Endodermal cell (in vitro differentiated cells): ENCODE data around the gene SH2B2. TPM values are rescaled to one million over a fixed set of nuclear protein-coding genes. Genes with fewer than 3 reads are reported as not detected.
A peak's percentile ranks its signal among the peaks of the same experiment; 100 is the strongest.

Source experiments
- DNase-seq: peaks from one replicate; pipeline ENCODE4 v3.0.0-alpha.2; 2017
- H3K27ac ChIP-seq: 2 replicates; pipeline ENCODE4 v1.5.1; 2013; ENCODE audit warnings: mild to moderate bottlenecking, low read depth, low read length, moderate library complexity
- H3K27me3 ChIP-seq: 2 replicates; pipeline ENCODE4 v1.6.1; 2013; ENCODE audit warnings: mild to moderate bottlenecking, low read length, moderate library complexity; ENCODE audit not compliant: insufficient read depth, control insufficient read depth, poor library complexity, severe bottlenecking
- H3K36me3 ChIP-seq: 2 replicates; pipeline ENCODE4 v1.7.0; 2013; ENCODE audit warnings: mild to moderate bottlenecking, low read length, moderate library complexity; ENCODE audit not compliant: control insufficient read depth, insufficient read depth
- H3K4me1 ChIP-seq: one replicate; pipeline ENCODE4 v1.7.0; 2013; ENCODE audit warnings: low read length; ENCODE audit not compliant: control insufficient read depth, insufficient read depth
- H3K4me3 ChIP-seq: 2 replicates; pipeline ENCODE4 v1.5.1; 2013; ENCODE audit warnings: mild to moderate bottlenecking, low read length, moderate library complexity
- H3K9ac ChIP-seq: 2 replicates; pipeline ENCODE4 v1.6.1; 2013; ENCODE audit warnings: mild to moderate bottlenecking, low read length, moderate library complexity; ENCODE audit not compliant: poor library complexity, severe bottlenecking; ENCODE audit errors: extremely low read depth
- H3K9me3 ChIP-seq: 2 replicates; pipeline ENCODE4 v1.6.1; 2013; ENCODE audit warnings: mild to moderate bottlenecking, low read length, moderate library complexity; ENCODE audit not compliant: control insufficient read depth
- H3K27ac Mint-ChIP-seq: 2 replicates; pipeline ENCODE4 v1.8.0; 2020; ENCODE audit warnings: mixed read lengths
- H3K27me3 Mint-ChIP-seq: 2 replicates; pipeline ENCODE4 v1.8.0; 2021; ENCODE audit warnings: mild to moderate bottlenecking, mixed read lengths; ENCODE audit not compliant: insufficient read depth
- H3K36me3 Mint-ChIP-seq: 2 replicates; pipeline ENCODE4 v1.8.0; 2020; ENCODE audit warnings: low read depth, mixed read lengths
- H3K4me1 Mint-ChIP-seq: 2 replicates; pipeline ENCODE4 v1.8.0; 2020; ENCODE audit warnings: mixed read lengths
- H3K4me3 Mint-ChIP-seq: 2 replicates; pipeline ENCODE4 v1.8.0; 2020; ENCODE audit warnings: mild to moderate bottlenecking, moderate library complexity, mixed read lengths
- H3K9me3 Mint-ChIP-seq: 2 replicates; pipeline ENCODE4 v1.8.0; 2020; ENCODE audit warnings: mild to moderate bottlenecking, mixed read lengths
- WGBS, 2 experiments: methylation state at CpG; one replicate each; pipeline versions ENCODE4 v1.1.5 to v1.1.7; 2013; ENCODE audit warnings: missing lambda C conversion rate in 2 of 2, mixed read lengths in 1 of 2; ENCODE audit not compliant: insufficient coverage in 1 of 2, insufficient read length in 1 of 2; 5-methylcytosine and 5-hydroxymethylcytosine counted together
- total RNA-seq, 2 donors: library from RNA; stranded (reverse); fragmentation: NEBNext Ultra II Directional in 1 of 2; extraction: Animal tissue kit (Norgen Biotek cat#: 25700) in 1 of 2; gene quantifications; 2 replicates in 1 of 2; 3 replicates in 1 of 2; pipeline ENCODE4 v1.2.1, GENCODE V29; 2021
- TF ChIP-seq, protein P1 (sequence below): fragments of 200-600 bp; sonication (generic); conservative IDR thresholded peaks from 2 replicates; pipeline ENCODE4 v1.5.0; 2021; ENCODE audit warnings: antibody characterized with exemption, mild to moderate bottlenecking

SH2B2 gene
- total RNA-seq, 2 donors from 2014 or later = 8.0 to 8.7 TPM

DNA sequence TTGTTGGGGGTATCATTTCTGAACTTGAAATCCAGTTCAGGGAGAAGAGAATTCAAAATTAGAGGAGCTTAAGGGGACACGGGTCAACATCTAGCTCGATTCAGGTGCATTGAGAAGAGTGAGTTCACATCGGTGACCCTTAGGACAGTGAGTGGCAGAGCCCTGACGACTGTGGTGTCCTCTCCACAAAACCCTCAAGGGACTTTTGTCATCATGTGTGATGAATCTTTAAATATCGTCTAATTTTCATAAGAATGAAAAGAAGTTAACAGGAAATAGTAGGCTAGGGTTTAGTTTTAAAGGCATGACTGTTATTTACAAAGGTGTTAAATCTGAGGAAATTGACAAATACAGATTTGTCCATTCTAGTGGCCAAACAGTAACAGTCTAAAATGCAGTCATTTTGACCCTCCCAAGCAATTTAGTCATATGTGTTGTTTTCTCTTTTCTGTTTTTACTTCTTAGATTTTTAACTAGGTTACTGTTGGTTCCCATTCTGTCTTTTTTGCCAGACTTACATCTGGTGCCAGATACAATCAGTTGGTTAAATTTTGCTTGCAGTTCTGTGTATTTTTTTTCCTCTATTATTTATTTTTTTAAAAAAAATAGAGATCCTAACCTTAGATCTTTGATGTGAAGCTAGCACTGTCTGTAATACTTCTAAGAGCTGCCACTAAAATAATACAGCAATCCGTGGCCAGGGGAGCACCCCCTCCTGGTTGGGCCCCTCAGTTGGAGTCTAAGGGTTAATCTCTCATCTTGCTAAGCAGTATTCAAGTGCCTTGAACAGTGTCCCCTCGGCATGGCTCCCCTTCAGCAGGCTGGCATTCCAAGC is 34.9 kb upstream of the SH2B2 start:
- Histone ChIP-seq H3K9me3 (no peaks in the 10 kb centered on the region), H3K36me3 (peaks cover 14% of the 10 kb centered on the region), H3K27ac (no peak overlapping the region), H3K4me1 (no peaks in the 10 kb centered on the region), H3K27me3 (no peaks in the 10 kb centered on the region), H3K9ac (no peak overlapping the region), H3K4me3 (no peak overlapping the region)
- H3K36me3 Mint-ChIP-seq = peaks cover 22% of the 10 kb centered on the region
- TF ChIP-seq, protein P1, sequence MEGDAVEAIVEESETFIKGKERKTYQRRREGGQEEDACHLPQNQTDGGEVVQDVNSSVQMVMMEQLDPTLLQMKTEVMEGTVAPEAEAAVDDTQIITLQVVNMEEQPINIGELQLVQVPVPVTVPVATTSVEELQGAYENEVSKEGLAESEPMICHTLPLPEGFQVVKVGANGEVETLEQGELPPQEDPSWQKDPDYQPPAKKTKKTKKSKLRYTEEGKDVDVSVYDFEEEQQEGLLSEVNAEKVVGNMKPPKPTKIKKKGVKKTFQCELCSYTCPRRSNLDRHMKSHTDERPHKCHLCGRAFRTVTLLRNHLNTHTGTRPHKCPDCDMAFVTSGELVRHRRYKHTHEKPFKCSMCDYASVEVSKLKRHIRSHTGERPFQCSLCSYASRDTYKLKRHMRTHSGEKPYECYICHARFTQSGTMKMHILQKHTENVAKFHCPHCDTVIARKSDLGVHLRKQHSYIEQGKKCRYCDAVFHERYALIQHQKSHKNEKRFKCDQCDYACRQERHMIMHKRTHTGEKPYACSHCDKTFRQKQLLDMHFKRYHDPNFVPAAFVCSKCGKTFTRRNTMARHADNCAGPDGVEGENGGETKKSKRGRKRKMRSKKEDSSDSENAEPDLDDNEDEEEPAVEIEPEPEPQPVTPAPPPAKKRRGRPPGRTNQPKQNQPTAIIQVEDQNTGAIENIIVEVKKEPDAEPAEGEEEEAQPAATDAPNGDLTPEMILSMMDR = no peak
- no peak overlapping the region for H3K4me3 Mint-ChIP-seq
- peak overlapping the region; percentile 48 for H3K27ac Mint-ChIP-seq
- no peak for DNase-seq
- 89 to 90% methylated on average over 6 to 7 of the region's 7 CpGs for WGBS, 2 experiments
- no peaks in the 10 kb centered on the region for H3K27me3 Mint-ChIP-seq
- H3K9me3 Mint-ChIP-seq = no peaks in the 10 kb centered on the region
- peaks cover 8% of the 10 kb centered on the region for H3K4me1 Mint-ChIP-seq

GRCh38 chr7:102252366-102252982 is 34.2 kb upstream of the SH2B2 start:
- Histone ChIP-seq H3K9me3 (no peaks in the 10 kb centered on the region), H3K27me3 (no peaks in the 10 kb centered on the region), H3K4me1 (no peaks in the 10 kb centered on the region), H3K4me3 (no peak overlapping the region), H3K27ac (no peak overlapping the region), H3K36me3 (peaks cover 14% of the 10 kb centered on the region), H3K9ac (no peak overlapping the region)
- H3K9me3 Mint-ChIP-seq = no peaks in the 10 kb centered on the region
- H3K4me3 Mint-ChIP-seq = no peak overlapping the region
- H3K36me3 Mint-ChIP-seq = peaks cover 18% of the 10 kb centered on the region
- H3K4me1 Mint-ChIP-seq = peaks cover 14% of the 10 kb centered on the region
- no peak overlapping the region for H3K27ac Mint-ChIP-seq
- H3K27me3 Mint-ChIP-seq = no peaks in the 10 kb centered on the region
- no peak for DNase-seq
- TF ChIP-seq, protein P1 = no peak
- WGBS, 2 experiments = 82 to 85% methylated on average over 10 to 11 of the region's 11 CpGs

DNA sequence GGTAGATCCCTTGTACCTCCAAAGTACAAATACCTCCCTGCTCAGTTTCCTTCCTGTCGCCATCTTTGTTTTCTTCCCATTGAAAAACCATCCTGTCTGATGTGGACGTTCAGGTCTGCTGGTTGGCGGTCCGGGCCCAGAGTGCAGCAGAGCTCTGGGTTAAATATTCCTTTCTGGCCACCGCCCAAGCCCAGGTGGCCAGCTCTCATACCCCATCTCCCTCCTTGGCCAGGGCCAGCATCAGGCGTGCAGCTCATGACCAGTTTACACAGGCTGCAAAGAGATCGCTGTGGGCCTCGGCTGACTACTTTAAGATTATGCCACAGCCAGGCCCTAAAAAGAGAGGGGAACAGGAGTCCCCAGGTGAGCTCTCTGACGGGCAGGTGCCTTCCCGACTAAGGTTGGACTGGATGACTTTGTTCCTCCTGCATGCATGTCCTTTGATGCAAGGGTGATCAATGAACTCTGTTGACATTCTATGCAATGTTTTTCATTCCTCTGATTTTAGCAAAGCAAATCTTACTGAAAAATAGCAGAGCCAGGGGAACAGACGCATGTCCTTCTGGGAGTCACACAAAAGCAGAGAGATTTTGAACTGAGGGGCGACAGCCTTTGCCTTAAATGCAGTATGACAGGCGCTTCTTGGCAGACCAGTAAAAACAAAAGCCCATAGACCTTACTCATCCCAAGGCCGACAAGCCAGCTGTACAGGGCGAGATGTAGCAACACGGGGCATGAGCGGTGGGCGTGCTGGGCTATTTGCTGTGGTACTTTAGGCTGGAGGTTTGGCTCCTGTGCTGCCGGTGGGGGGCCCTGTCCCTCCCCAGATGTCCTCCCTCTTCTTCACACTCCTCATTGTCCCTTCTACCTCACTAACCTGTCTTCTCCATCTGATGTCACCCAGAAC is 33.3 kb upstream of the SH2B2 start:
- Histone ChIP-seq H3K9ac (no peak overlapping the region), H3K9me3 (no peaks in the 10 kb centered on the region), H3K27me3 (no peaks in the 10 kb centered on the region), H3K4me1 (no peaks in the 10 kb centered on the region), H3K36me3 (peaks cover 14% of the 10 kb centered on the region), H3K4me3 (no peak overlapping the region), H3K27ac (no peak overlapping the region)
- WGBS, 2 experiments = 92 to 95% methylated on average over 11 to 19 of the region's 19 CpGs
- H3K9me3 Mint-ChIP-seq = no peaks in the 10 kb centered on the region
- peaks cover 14% of the 10 kb centered on the region for H3K4me1 Mint-ChIP-seq
- H3K4me3 Mint-ChIP-seq = no peak overlapping the region
- H3K27me3 Mint-ChIP-seq = no peaks in the 10 kb centered on the region
- DNase-seq = no peak
- H3K36me3 Mint-ChIP-seq = peaks cover 15% of the 10 kb centered on the region
- TF ChIP-seq, protein P1 = no peak
- no peak overlapping the region for H3K27ac Mint-ChIP-seq
